Measurements from ENCODE around the gene CPT1C.

Gene CPT1C

GRCh38 chr19:49690656-49691242 is at the start of gene CPT1C:
Gene CPT1C (plus strand): TSS chr19:49691116. CDS start chr19:49692253, 1,137 bp downstream.
- peak; percentile 26 for DNase-seq

- peak; percentile 100 for DNase-seq
Measured at GRCh38 chr19:49641688-49642491, 49.0 kb upstream of the CPT1C start, which contains the start of gene SCAF1. Gene SCAF1 (plus strand): TSS chr19:49642209. CDS start chr19:49645027, 2,818 bp downstream.

- peak; percentile 8 for DNase-seq
Measured at GRCh38 chr19:49642492-49643035, 48.4 kb upstream of the CPT1C start.

- no peak for DNase-seq
Measured at GRCh38 chr19:49643466-49643865, 47.5 kb upstream of the CPT1C start.

- no peak for DNase-seq
Measured at GRCh38 chr19:49645592-49645991, 45.3 kb upstream of the CPT1C start.

- no peak for DNase-seq
Measured at GRCh38 chr19:49645995-49646394, 44.9 kb upstream of the CPT1C start.

GRCh38 chr19:49646586-49646985 is 44.3 kb upstream of the CPT1C start:
- DNase-seq, result no peak

- no peak for DNase-seq
Measured at GRCh38 chr19:49651029-49651819, 39.7 kb upstream of the CPT1C start.

- DNase-seq, result no peak
Measured at GRCh38 chr19:49651820-49652550, 38.9 kb upstream of the CPT1C start.

- DNase-seq, result no peak
Measured at GRCh38 chr19:49652551-49653465, 38.1 kb upstream of the CPT1C start.

- DNase-seq, result no peak
Measured at GRCh38 chr19:49653466-49653806, 37.5 kb upstream of the CPT1C start.

GRCh38 chr19:49654581-49654980 is 36.3 kb upstream of the CPT1C start:
- no peak for DNase-seq

GRCh38 chr19:49655570-49656455 is 35.1 kb upstream of the CPT1C start:
- no peak for DNase-seq

GRCh38 chr19:49656456-49657109 is 34.3 kb upstream of the CPT1C start:
- no peak for DNase-seq

- DNase-seq, result no peak
Measured at GRCh38 chr19:49657493-49658138, 33.3 kb upstream of the CPT1C start.

- DNase-seq, result no peak
Measured at GRCh38 chr19:49658139-49658517, 32.8 kb upstream of the CPT1C start.

GRCh38 chr19:49658566-49659442 is 32.1 kb upstream of the CPT1C start:
- DNase-seq, result no peak

- no peak for DNase-seq
Measured at GRCh38 chr19:49660338-49660961, 30.5 kb upstream of the CPT1C start.
